ENCODE data around the gene OLIG3.

Gene OLIG3
- total RNA-seq: 0 to 0.06 reads per million in 2 experiments

DNA sequence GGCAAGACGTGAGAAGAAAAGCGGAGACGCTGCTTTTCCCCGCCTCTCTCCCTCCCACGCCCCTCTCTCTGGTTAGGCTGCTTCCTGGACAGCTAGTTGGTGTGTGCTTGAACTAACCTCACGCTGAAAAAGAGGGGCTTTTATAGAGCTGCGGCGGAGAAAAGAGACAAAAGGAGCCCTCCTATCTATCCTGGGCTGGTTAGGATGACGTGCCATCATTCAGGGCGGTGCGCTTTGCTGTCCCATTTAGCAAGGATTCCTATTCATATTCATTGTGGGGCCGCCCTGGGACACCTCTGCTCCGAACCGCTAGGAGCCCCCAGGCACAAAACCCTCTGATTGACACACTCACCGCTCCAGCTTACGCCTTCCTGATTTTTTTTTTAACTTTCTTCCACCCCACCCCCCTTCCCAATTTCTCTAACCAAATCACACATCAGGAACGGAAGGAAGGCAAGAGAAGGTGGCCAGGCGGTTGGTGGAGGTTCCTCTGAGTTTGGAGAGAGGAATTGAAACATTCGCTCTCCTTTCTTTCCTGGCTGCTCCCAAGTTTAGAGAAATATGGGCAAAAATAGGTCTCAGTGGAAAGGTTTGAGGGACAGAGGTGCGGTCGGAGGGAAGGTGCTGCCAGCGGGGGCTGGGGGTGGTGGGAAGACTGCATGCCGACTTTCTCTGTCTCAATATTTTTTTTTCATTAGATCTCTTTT is at the start of gene OLIG3:
OLIG3 (minus strand) TSS at position 114 of the 707 bp plus-strand sequence. CDS start 224 bp downstream, outside the sequence.
- no peak for DNase-seq (ENCODE audit: low read depth)

- DNase-seq (ENCODE audit: low read depth): no peak
Observed at GRCh38 chr6:137543114-137543513, 48.9 kb upstream of the OLIG3 start.

DNA sequence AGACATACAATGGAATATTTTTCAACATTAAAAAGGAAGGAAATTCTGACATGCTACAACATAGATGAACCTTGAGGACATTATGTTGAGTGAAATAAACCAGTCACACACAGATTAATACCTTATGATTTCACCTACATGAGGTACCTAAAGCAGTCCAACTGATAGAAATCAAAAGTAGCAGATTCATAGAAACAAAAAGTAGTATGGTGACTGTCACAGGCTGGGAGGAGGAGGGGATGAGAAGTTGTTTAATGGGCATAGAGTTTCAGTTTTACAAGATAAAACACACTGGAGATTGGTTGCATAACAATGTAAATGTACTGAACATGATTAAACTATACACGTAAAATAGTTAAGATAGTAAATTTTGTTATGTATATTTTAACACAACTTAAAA is 48.5 kb upstream of the OLIG3 start:
- no peak for DNase-seq (ENCODE audit: low read depth)

DNA sequence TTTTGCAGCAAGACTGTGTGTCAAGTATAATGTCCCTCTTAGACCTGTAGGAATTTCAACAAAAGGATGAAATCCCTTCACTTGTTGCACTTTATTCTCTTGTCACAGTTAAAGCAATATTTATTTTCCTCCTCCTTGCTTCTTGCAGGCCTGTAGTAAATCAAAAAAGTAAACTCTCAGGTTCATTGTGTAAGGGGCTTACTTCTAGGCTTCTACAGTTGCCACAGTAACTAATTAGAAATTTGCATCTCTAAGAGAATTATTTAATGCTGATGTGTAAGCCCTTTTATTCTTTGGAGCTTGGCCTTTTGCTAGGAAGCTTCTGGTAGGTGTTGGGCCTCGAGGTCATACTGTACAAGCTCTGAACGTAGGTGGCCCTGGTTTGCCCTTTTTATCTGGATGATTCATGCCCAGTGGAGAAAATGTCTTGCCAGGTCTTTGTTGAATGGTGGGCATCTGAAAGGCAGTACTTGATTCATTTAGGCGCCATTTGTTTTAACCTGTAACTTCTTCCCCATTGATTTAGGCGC is 47.4 kb upstream of the OLIG3 start:
- no peak for DNase-seq (ENCODE audit: low read depth)

GRCh38 chr6:137536104-137536773 is 42.0 kb upstream of the OLIG3 start:
- DNase-seq (ENCODE audit: low read depth): no peak

DNA sequence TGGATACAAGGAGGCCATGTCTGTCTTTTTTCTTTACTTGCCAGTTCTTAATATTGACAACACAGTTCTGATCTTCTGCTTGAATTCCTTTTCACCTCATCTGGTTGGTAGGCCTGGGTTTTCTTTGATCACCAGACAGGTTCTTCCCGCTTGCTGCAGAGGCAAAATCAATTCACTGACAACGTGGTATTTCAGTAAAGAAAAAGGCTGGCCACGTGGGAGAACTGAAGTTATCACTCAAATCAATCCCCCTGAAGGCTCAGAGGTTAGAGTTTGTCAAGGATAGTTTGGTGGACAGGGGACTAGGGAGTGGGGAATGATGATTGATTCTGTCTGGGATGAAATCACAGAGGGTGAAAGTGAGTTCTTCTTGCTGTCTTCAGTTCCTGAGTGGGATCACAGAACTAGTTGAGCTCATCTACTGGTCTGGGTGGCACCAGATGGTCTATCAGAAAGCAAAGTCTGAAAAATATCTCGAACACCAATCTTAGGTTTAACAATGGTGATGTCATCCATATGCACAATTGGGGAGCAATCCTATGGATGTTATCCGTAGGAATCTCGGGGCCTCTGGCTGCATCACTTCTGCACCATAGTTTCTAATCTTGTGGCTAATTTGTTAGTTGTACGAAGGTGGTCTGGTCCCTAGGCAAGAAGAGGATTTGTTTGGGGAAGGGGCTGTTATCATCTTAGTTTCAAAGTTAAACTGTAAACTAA is 37.3 kb upstream of the OLIG3 start:
- no peak for DNase-seq (ENCODE audit: low read depth)

GRCh38 chr6:137530404-137530803 is 36.2 kb upstream of the OLIG3 start:
- no peak for DNase-seq (ENCODE audit: low read depth)

GRCh38 chr6:137522831-137523230 is 28.6 kb upstream of the OLIG3 start:
- DNase-seq (ENCODE audit: low read depth): no peak

- no peak for DNase-seq (ENCODE audit: low read depth)
Observed at GRCh38 chr6:137522198-137522798, 28.1 kb upstream of the OLIG3 start.

DNA sequence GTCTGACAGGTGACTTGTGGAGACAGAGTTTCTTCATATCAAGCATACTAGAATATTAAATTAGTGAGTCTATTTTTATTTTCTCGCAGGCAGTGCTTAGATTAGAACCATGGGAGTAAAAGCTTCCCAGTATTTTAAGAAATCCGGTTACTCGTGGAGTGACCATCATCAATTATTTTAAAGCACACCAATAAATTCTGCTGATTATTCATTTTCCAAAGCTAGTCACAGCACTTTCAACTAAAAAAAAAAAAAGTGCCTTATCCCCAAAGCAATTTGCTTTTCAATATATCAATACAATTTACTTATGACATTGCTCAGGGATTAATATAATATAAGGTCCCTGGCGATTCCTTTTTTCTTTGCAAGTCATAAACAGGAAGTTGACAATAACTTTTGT is 26.3 kb upstream of the OLIG3 start:
- no peak for DNase-seq (ENCODE audit: low read depth)

DNA sequence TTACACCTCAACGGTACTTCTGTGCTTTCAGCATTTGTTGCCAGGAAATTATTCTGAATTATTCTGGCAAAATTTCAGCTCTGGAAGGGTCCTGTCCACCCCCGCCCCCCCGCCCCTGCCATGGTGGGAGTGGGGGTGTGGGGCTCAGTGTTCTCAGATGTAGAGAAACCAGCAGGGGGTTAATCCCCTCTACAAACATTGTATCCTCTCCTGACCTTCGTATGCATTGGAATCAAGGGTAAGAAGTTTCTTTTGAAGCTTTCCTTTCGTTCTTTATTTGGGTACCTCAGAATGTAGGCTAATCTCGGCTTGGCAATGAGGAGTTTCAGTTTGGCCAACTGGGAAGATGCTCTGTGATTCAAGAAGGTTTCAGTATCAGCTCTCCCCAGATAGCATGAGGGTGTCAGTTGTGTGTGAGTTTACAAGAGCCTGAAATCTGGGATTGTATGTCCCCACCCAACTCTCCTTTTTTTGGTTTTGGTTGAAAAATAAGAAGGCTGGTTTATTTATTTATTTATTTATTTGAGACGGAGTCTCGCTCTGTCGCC is 25.5 kb upstream of the OLIG3 start:
- no peak for DNase-seq (ENCODE audit: low read depth)

- no peak for DNase-seq (ENCODE audit: low read depth)
Observed at GRCh38 chr6:137518386-137518983, 24.3 kb upstream of the OLIG3 start.

- DNase-seq (ENCODE audit: low read depth): no peak
Observed at GRCh38 chr6:137514418-137514817, 20.2 kb upstream of the OLIG3 start.

- no peak for DNase-seq (ENCODE audit: low read depth)
Observed at GRCh38 chr6:137512757-137513605, 18.8 kb upstream of the OLIG3 start.

DNA sequence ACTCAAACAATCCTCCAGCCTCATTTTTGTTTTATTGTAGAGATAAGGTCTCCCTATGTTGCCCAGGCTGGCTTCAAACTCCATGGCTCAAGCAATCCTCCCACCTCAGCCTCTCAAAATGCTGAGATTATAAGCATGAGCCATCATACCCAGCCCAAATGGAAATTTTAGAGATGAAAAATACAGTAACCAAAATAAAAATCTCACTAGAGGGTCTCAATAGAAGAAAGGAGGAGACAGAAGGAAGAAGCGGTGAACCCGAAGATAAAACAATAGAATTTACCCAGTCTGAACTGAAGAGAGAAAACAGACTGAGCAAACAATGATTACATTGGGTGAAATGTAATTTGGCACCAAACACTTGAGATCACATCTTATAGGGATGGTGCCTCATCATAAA is 16.7 kb upstream of the OLIG3 start:
- DNase-seq (ENCODE audit: low read depth): no peak

DNA sequence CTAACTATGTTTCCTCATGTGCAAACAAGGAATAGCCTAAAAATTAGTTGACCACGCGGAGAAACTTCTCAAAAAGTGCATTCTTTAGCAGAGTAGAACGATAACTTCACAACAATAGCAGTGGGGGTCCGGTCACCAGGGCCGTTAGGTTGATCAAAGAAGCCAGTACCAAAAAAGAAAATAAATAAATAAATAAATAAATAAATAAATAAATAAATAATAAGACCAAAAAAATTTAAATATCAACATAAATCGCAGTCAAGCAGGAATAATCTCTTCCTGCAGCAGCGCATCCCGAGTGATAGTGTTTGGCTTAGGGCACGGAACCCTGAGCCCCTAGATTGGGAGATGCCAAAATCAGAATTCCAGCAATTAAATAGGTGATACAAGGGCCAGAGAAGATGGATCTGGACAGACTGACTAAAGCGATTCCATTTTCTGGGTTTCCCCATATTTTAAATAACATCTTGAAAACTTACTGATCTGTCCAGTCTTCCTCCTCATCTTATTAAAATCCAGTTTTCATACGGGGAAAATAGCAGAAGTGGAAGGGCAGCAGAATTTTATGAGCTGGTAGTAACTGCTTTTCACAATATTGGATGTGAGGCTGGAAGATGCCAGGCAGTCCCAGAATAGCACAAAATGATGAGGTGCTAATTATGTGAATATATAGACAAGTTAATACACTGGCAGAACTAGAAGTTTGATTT is 4.4 kb upstream of the OLIG3 start:
- DNase-seq (ENCODE audit: low read depth): no peak

DNA sequence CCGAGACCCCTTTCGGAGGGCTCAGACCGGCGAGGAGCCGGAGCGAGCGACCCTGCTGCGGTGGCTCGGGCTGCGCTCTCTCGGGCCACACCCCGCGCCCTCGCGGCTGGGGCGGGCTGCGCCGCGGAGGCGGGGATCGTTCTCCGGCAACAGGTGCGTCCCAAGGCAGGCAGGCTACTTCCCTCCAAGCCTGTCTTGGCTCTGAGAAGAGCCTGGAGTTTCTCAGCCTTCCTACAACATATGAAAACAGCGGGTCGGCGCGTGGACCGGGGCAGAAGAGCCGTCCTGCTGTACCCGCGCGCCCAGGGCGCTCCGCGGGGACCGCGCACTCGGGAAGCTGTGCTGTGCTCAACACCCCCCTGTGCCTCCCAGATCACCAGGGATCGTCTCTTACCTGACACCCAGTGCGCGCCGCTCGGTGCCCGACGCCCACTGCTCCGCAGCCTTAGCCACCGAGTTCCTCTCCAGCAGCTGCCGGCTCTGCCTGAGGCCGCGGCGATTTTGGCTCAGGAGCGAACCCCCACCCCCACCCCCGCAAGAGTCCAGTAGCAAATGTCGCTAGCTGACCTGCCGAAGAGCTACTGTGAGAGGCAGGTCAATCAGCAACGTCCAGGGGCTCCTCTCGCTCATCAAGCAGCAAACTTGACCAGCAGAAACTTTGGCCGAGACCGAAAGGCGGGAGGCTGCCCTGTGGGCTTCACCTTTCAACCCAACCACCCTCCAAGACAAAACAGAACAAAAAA is 3.7 kb upstream of the OLIG3 start:
- DNase-seq (ENCODE audit: low read depth): no peak

DNA sequence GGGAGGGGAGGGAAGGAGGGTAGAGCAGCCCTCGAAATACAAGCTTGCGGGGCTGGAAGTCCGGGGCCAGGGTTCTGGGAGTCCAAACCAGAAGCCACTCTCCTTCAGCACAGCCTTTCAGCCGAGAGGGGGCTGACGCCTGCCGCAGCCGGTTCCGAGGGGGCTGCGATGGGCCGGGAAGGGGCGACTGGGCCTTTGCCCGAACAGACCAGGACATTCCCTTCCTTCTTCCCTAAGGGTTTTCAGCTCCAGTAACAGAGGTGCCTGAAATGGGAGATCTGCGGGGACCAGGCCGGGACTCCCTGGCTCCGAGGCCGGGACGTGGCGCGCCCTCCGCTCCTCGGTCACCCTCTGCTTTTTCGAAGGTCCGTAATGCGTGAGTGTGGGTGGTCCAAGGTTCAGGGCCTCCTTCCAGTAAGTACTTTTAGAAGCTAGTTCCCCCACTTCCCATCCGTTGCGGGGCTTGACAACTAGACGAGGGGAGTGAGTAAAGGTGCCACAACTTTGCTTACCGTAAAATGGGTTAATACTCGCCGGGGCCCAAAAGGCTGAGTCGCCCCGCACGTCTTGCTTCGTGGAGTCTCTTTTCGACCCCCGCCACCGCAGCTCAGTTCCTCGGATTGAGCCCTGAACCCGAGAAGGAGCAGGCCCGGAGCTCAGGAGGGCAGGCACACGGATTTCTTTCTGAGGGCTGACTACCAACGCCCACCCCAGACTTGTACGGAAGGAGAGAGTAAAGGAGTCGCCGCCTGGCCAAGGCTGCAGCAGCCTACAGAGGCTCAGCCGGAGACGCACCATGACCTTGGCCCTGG is 2.9 kb upstream of the OLIG3 start:
- no peak for DNase-seq (ENCODE audit: low read depth)

Data from T follicular helper cell (primary cell).